ENCODE data around the gene HOXA2.

Gene HOXA2

DNA sequence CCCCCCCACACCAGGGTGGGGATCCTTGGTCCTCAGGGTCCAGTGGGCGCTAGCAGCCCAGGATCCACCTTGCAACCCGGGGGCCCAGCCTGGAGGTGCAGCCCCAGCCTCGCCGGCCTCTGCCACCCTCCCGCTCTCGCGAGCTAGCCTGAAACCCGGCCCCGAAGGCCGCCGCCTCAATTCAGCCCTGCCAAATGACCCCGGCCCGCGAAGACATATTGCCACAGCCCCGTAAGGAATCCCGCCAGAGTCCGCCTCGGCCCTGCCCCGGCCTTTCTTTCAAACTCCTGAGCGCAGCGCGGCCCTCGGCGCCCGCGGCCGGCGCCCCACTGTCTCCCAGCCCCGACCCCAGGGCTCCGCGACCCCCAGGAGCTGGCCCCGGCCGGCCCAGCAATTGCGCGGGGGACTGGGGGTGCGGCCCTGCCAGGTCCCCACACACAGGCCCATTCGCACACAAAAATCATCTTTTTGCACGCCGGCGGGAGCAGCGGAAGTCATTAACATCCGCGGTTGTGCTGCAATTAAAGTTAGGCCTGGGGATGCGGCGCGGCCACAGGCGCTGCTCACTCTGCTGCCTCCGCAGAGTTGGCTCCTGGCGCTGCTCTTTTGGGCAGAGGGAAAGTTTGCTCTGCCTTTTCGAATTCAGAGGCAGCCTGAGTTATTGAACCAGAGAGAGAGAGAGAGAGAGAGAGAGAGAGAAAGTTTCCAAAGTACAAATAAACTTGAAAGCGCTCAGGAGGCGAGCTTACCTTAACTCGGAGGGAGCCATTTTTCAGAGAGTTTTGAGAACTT, 37.0 kb upstream of the HOXA2 start:
- Histone ChIP-seq H3K4me1 (ENCODE audit: control insufficient read depth, insufficient read depth, low read length) (peaks cover 69% of the 10 kb centered on the region), H3K9me3 (ENCODE audit: control insufficient read depth, low read length) (no peaks in the 10 kb centered on the region), H3K36me3 (ENCODE audit: control insufficient read depth, insufficient read depth, low read length, severe bottlenecking) (peaks cover 17% of the 10 kb centered on the region), H3K4me3 (ENCODE audit: low read length) (peak overlapping the region; percentile 82), H3K9ac (ENCODE audit: low read length) (peak overlapping the region; percentile 88), H3K27me3 (replicated peaks; ENCODE audit: control insufficient read depth, insufficient read depth, low read length) (no peaks in the 10 kb centered on the region)
- no peak for DNase-seq (ENCODE audit: low read depth)

- no peak for DNase-seq (ENCODE audit: low read depth)
- Histone ChIP-seq H3K9me3 (ENCODE audit: control insufficient read depth, low read length) (no peaks in the 10 kb centered on the region), H3K36me3 (ENCODE audit: control insufficient read depth, insufficient read depth, low read length, severe bottlenecking) (peaks cover 12% of the 10 kb centered on the region), H3K4me3 (ENCODE audit: low read length) (peak overlapping the region; percentile 82), H3K9ac (ENCODE audit: low read length) (peak overlapping the region; percentile 88), H3K27me3 (replicated peaks; ENCODE audit: control insufficient read depth, insufficient read depth, low read length) (no peaks in the 10 kb centered on the region), H3K4me1 (ENCODE audit: control insufficient read depth, insufficient read depth, low read length) (peaks cover 70% of the 10 kb centered on the region)
These were observed 36.5 kb upstream of the HOXA2 start for GRCh38 chr7:27138985-27139333.

DNA sequence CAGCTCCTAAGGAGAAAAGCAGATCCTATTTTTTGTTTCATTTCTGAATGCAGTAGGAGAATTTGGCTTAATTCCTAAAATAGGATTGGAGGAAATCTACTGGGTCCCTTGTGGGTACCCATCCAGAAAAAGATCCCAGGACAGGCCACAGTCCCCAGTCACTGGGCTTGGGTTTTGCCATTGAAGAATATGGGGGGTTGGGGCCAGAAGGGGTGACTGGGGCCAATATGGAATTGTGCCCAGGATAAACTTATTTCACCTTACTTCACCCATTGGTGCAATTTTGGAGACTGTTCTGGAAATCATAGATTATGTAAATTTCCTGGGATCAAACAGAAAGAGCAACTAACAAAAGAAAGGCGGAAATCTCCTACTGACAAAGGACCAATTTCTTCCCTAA, 36.0 kb upstream of the HOXA2 start:
- no peak for DNase-seq (ENCODE audit: low read depth)
- peaks cover 74% of the 10 kb centered on the region for H3K4me1 ChIP-seq (ENCODE audit: control insufficient read depth, insufficient read depth, low read length)
- H3K27me3 ChIP-seq (replicated peaks; ENCODE audit: control insufficient read depth, insufficient read depth, low read length) = no peaks in the 10 kb centered on the region
- peaks cover 9% of the 10 kb centered on the region for H3K36me3 ChIP-seq (ENCODE audit: control insufficient read depth, insufficient read depth, low read length, severe bottlenecking)
- no peaks in the 10 kb centered on the region for H3K9me3 ChIP-seq (ENCODE audit: control insufficient read depth, low read length)
- peak overlapping the region; percentile 82 for H3K4me3 ChIP-seq (ENCODE audit: low read length)
- peak overlapping the region; percentile 88 for H3K9ac ChIP-seq (ENCODE audit: low read length)

DNA sequence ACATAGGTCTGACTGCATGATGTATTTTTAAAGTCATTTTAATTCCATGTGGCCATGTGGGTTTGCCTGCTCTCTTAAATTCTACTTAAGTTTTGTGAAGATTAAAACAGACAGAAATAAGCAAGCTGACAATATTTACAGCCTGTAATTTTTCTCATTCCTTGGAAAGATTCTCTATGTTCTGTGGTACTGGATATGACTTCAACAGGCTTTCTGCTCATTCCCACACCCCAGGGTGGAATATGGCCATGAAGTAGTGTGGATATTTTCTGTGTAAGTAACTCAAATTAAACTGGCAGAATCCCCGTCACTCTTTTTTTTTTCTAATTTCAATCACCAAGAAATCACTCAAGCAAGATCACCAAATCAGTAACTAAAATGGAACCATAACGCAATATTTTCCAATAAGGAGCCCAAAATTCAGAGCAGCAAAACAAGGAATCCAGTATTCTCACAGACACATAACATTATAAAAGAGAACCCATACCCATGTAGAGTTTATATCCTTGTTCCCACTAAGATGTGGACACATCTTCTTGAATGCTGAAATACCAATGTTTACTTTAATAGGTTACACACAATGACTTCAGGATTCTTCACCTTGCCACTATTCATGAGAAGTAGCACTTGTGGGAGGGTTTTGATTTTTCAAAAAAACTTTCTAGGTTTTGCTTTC, 35.3 kb upstream of the HOXA2 start:
- H3K27me3 ChIP-seq (replicated peaks; ENCODE audit: control insufficient read depth, insufficient read depth, low read length) = no peaks in the 10 kb centered on the region
- peaks cover 9% of the 10 kb centered on the region for H3K36me3 ChIP-seq (ENCODE audit: control insufficient read depth, insufficient read depth, low read length, severe bottlenecking)
- H3K4me1 ChIP-seq (ENCODE audit: control insufficient read depth, insufficient read depth, low read length) = peaks cover 77% of the 10 kb centered on the region
- no peak for DNase-seq (ENCODE audit: low read depth)
- no peaks in the 10 kb centered on the region for H3K9me3 ChIP-seq (ENCODE audit: control insufficient read depth, low read length)
- peak overlapping the region; percentile 88 for H3K9ac ChIP-seq (ENCODE audit: low read length)
- H3K4me3 ChIP-seq (ENCODE audit: low read length) = peak overlapping the region; percentile 82

- Histone ChIP-seq H3K9ac (ENCODE audit: low read length) (peak overlapping the region; percentile 1), H3K9me3 (ENCODE audit: control insufficient read depth, low read length) (no peaks in the 10 kb centered on the region), H3K4me1 (ENCODE audit: control insufficient read depth, insufficient read depth, low read length) (peaks cover 80% of the 10 kb centered on the region), H3K36me3 (ENCODE audit: control insufficient read depth, insufficient read depth, low read length, severe bottlenecking) (peaks cover under 1% of the 10 kb centered on the region), H3K27me3 (replicated peaks; ENCODE audit: control insufficient read depth, insufficient read depth, low read length) (no peaks in the 10 kb centered on the region), H3K4me3 (ENCODE audit: low read length) (no peak overlapping the region)
- no peak for DNase-seq (ENCODE audit: low read depth)
These were observed 31.9 kb upstream of the HOXA2 start for GRCh38 chr7:27134392-27134791.

DNA sequence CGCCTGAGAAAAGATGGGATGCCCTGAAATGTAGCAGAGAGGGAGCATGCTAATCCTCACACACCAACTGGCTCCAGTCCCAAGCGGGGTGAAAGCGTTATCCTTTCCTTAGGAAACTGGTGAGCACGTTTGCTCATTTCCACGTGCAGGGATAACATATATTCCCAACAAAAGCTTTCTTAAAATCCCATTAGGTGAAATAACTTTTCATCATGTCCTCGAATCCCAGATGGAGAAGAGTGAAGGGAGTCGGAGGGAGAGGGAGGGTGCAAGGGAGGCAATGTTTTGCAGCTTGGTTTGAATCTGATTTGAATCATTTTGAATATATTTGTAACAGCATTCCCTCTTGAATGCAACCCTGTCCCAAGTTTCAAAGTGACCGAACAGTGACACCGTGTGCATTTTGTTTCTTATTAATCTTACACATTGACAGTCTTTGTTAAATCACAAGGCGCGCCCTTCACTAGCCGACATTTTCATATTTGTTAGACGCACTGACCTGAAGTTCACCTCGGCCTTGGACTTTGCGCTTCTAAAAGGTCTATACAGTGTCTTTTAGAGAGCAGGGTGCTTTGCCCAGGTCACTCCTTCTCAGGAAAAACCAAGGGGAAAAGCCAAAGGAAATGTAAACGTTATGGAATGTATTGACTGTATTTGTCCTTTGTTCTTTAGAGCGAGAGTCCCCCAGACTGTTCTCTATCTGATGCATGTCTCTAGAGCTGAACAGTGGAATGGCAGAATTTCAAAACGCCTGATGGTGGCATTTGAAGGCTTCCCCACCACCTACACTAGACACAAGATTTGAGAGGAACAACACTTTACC, 31.1 kb upstream of the HOXA2 start:
- peak overlapping the region; percentile 1 for H3K9ac ChIP-seq (ENCODE audit: low read length)
- no peaks in the 10 kb centered on the region for H3K27me3 ChIP-seq (replicated peaks; ENCODE audit: control insufficient read depth, insufficient read depth, low read length)
- peaks cover 8% of the 10 kb centered on the region for H3K36me3 ChIP-seq (ENCODE audit: control insufficient read depth, insufficient read depth, low read length, severe bottlenecking)
- peaks cover 78% of the 10 kb centered on the region for H3K4me1 ChIP-seq (ENCODE audit: control insufficient read depth, insufficient read depth, low read length)
- H3K4me3 ChIP-seq (ENCODE audit: low read length) = no peak overlapping the region
- H3K9me3 ChIP-seq (ENCODE audit: control insufficient read depth, low read length) = no peaks in the 10 kb centered on the region
- no peak for DNase-seq (ENCODE audit: low read depth)

- no peak overlapping the region for H3K4me3 ChIP-seq (ENCODE audit: low read length)
- no peaks in the 10 kb centered on the region for H3K9me3 ChIP-seq (ENCODE audit: control insufficient read depth, low read length)
- no peaks in the 10 kb centered on the region for H3K27me3 ChIP-seq (replicated peaks; ENCODE audit: control insufficient read depth, insufficient read depth, low read length)
- peaks cover 8% of the 10 kb centered on the region for H3K36me3 ChIP-seq (ENCODE audit: control insufficient read depth, insufficient read depth, low read length, severe bottlenecking)
- no peak overlapping the region for H3K9ac ChIP-seq (ENCODE audit: low read length)
- no peak for DNase-seq (ENCODE audit: low read depth)
- H3K4me1 ChIP-seq (ENCODE audit: control insufficient read depth, insufficient read depth, low read length) = peaks cover 78% of the 10 kb centered on the region
These were observed 30.5 kb upstream of the HOXA2 start for GRCh38 chr7:27132978-27133377.

- H3K27me3 ChIP-seq (replicated peaks; ENCODE audit: control insufficient read depth, insufficient read depth, low read length) = no peaks in the 10 kb centered on the region
These were observed 29.7 kb upstream of the HOXA2 start for GRCh38 chr7:27132214-27132613.

GRCh38 chr7:27131390-27131819, 28.9 kb upstream of the HOXA2 start:
- H3K36me3 ChIP-seq (ENCODE audit: control insufficient read depth, insufficient read depth, low read length, severe bottlenecking) = peaks cover 8% of the 10 kb centered on the region
- no peak for DNase-seq (ENCODE audit: low read depth)
- peak overlapping the region; percentile 82 for H3K9ac ChIP-seq (ENCODE audit: low read length)
- peaks cover 72% of the 10 kb centered on the region for H3K4me1 ChIP-seq (ENCODE audit: control insufficient read depth, insufficient read depth, low read length)
- H3K9me3 ChIP-seq (ENCODE audit: control insufficient read depth, low read length) = no peaks in the 10 kb centered on the region
- H3K4me3 ChIP-seq (ENCODE audit: low read length) = peak overlapping the region; percentile 82
- no peaks in the 10 kb centered on the region for H3K27me3 ChIP-seq (replicated peaks; ENCODE audit: control insufficient read depth, insufficient read depth, low read length)

More at GRCh38 chr7:27132214-27132613, 29.7 kb upstream of the HOXA2 start:
- Histone ChIP-seq H3K9me3 (ENCODE audit: control insufficient read depth, low read length) (no peaks in the 10 kb centered on the region), H3K9ac (ENCODE audit: low read length) (peak overlapping the region; percentile 6), H3K36me3 (ENCODE audit: control insufficient read depth, insufficient read depth, low read length, severe bottlenecking) (peaks cover 8% of the 10 kb centered on the region), H3K4me1 (ENCODE audit: control insufficient read depth, insufficient read depth, low read length) (peaks cover 78% of the 10 kb centered on the region), H3K4me3 (ENCODE audit: low read length) (no peak overlapping the region)
- no peak for DNase-seq (ENCODE audit: low read depth)

DNA sequence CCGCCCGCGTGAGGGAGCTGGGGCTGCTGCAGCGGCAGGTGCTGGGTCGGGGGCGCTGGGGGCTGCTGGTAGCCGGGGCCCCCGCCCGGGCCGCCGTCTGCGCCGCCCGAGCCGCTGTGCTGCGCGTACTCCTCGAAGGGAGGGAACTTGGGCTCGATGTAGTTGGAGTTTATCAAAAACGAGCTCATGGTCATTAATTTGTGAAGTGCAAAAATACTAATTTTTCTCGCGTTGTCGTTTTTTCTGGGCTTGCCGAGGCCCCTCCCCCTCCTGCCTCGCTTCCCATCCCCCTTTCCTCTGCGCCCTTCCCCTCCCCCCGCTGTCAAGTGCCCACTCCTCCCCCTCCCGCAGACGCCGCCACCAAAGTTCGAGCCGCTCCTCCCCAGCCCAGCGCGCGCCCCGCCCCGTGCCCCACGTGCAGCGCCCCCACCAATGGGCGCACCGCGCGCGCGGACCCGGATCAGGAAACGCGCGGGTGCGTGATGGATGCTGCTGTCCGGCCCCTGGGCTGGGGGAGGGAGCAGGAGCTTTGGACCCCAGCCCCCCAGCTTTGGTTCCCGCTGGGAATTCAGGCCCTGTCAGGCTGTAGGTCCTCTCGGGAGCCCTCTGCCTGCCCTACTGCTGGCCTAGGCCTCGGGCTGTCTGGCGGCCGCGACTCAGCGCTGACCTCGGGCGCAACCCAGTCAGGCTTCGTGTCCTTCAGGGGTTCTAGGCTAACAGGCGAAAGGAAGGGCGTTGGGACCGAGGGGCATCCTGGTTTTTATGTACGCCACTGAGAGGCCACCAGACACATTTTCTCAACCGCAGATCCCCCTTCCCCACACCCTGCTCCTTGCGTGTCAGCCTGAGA, 28.3 kb upstream of the HOXA2 start, which contains the start of gene HOXA4:
Gene HOXA4, minus strand, starts transcription at position 218 of the 850 bp plus-strand sequence. Its CDS starts 24 bp downstream, at position 194.
- DNase-seq (ENCODE audit: low read depth) = no peak

More for the DNA sequence above, 28.3 kb upstream of the HOXA2 start, which contains the start of gene HOXA4:
- H3K9me3 ChIP-seq (ENCODE audit: control insufficient read depth, low read length) = no peaks in the 10 kb centered on the region
- H3K4me3 ChIP-seq (ENCODE audit: low read length) = peak within 1 kb of the TSS; percentile 82
- peaks cover 8% of the 10 kb centered on the region for H3K36me3 ChIP-seq (ENCODE audit: control insufficient read depth, insufficient read depth, low read length, severe bottlenecking)
- H3K9ac ChIP-seq (ENCODE audit: low read length) = peak within 1 kb of the TSS; percentile 82
- no peaks in the 10 kb centered on the region for H3K27me3 ChIP-seq (replicated peaks; ENCODE audit: control insufficient read depth, insufficient read depth, low read length)
- peaks cover 66% of the 10 kb centered on the region for H3K4me1 ChIP-seq (ENCODE audit: control insufficient read depth, insufficient read depth, low read length)

Measured in adipocyte (in vitro differentiated cells).